Esophagus squamous epithelium (tissue), 5 donors: ENCODE measurements around the gene PLEKHH2. TPM values are rescaled to one million over a fixed set of nuclear protein-coding genes. Genes with fewer than 3 reads are reported as not detected.

ENCODE experiments used
- DNase-seq: peaks from one replicate; lab custom pipeline; 2025; lab: John Stamatoyannopoulos, UW
- H3K27ac ChIP-seq, 4 donors: fragments of 200-600 bp; sonication (generic); one replicate each; pipeline ENCODE4 v1.5.1; 2016 to 2019; ENCODE audit warnings: mild to moderate bottlenecking in 1 of 4
- H3K27me3 ChIP-seq, 4 donors: fragments of 200-600 bp; sonication (generic); 1 replicate in 3 of 4; 2 replicates in 1 of 4; pipeline versions ENCODE4 v1.5.1 to v1.6.0; 2017 to 2021; ENCODE audit warnings: antibody characterized with exemption in 1 of 4
- H3K36me3 ChIP-seq, 3 donors: fragments of 200-600 bp; sonication (generic); one replicate each; pipeline ENCODE4 v1.5.1; 2016 to 2019
- H3K4me1 ChIP-seq, 3 donors: fragments of 200-600 bp; sonication (generic); one replicate each; pipeline ENCODE4 v1.5.1; 2017 to 2019
- H3K4me3 ChIP-seq, 4 donors: fragments of 200-600 bp; sonication (generic); 1 replicate in 3 of 4; 2 replicates in 1 of 4; pipeline ENCODE4 v1.5.1; 2016 to 2019; ENCODE audit warnings: mild to moderate bottlenecking in 2 of 4, moderate library complexity in 1 of 4
- H3K9me3 ChIP-seq, 3 donors: fragments of 200-600 bp; sonication (generic); one replicate each; pipeline ENCODE4 v1.5.1; 2016 to 2019
- CTCF ChIP-seq, 6 experiments: fragments of 450-650 bp in 4 of 6; fragments of 200-600 bp in 2 of 6; sonication (generic) in 2 of 6; IDR thresholded peaks; one replicate each; pipeline ENCODE4 v1.5.1; 2016 to 2019; ENCODE audit warnings: antibody characterized with exemption in 6 of 6, mild to moderate bottlenecking in 4 of 6, moderate library complexity in 4 of 6
- POLR2A ChIP-seq, 4 donors: fragments of 450-650 bp; IDR thresholded peaks; one replicate each; pipeline ENCODE4 v1.6.1; 2017; ENCODE audit warnings: antibody characterized with exemption in 4 of 4, mild to moderate bottlenecking in 4 of 4, moderate library complexity in 3 of 4
- WGBS, 2 donors: methylation state at CpG; one replicate each; pipeline ENCODE4 v1.1.5; 2018; 5-methylcytosine and 5-hydroxymethylcytosine counted together
- intact Hi-C: fragments of 100-400 bp; cut with DNase I; formaldehyde crosslinking; loops from one replicate; pipeline ENCODE4 v1.15.0; 2022
- total RNA-seq, 4 donors: library from RNA; depleted of rRNA; stranded (reverse); fragments of >200 nt; gene quantifications; one replicate each; pipeline ENCODE4 v1.1.0, GENCODE V29; 2016
- donor health status: DM: yes; HTN: yes; CAD: no.

PLEKHH2 gene
- 10 to 100 TPM in 2 of 4 donors, 1 to 10 TPM in 2; 1.7 to 25.7 (median 8.3) TPM for total RNA-seq

GRCh38 chr2:43637030-43637803, at the start of gene PLEKHH2:
PLEKHH2 (plus strand) TSS chr2:43637260; CDS start chr2:43644674, 7,414 bp downstream.
- TF ChIP-seq POLR2A (IDR thresholded peaks at IDR 0.05) (peak in 2 of 4 donors; percentile 78 to 80), CTCF (IDR thresholded peaks at IDR 0.05) (no peak)
- DNase-seq: peak; percentile 27
- Histone ChIP-seq H3K4me3 (peak within 1 kb of the TSS; percentile 67 to 96 (median 82)), H3K9me3 (no peaks in the 10 kb centered on the region), H3K4me1 (peaks cover 0 to 38% (median 12%) of the 10 kb centered on the region in 3 donors), H3K27ac (peak within 1 kb of the TSS; percentile 71 to 92 (median 86)), H3K36me3 (no peaks in the 10 kb centered on the region), H3K27me3 (peaks cover 0 to 12% (median 0%) of the 10 kb centered on the region in 4 donors)
- 0% methylated on average over 5 to 12 of the region's 75 CpGs for WGBS, 2 donors
- intact Hi-C loops: no loop called here

- intact Hi-C loops: no loop called here
Measured at GRCh38 chr2:43592443-43592842, 44.6 kb upstream of the PLEKHH2 start.

GRCh38 chr2:43593254-43593653, 43.8 kb upstream of the PLEKHH2 start:
- H3K27ac ChIP-seq: no peak overlapping the region
- H3K9me3 ChIP-seq: no peaks in the 10 kb centered on the region
- TF ChIP-seq CTCF (IDR thresholded peaks at IDR 0.05): no peak
- no peak for TF ChIP-seq POLR2A (IDR thresholded peaks at IDR 0.05)
- H3K36me3 ChIP-seq: peaks cover 3 to 42% (median 3%) of the 10 kb centered on the region in 3 donors
- intact Hi-C loops: no loop called here
- DNase-seq: no peak
- 81 to 86% methylated on average over 3 of the region's 3 CpGs for WGBS, 2 donors
- H3K4me1 ChIP-seq: peaks cover 10 to 25% (median 13%) of the 10 kb centered on the region in 3 donors
- H3K4me3 ChIP-seq: no peak overlapping the region
- no peaks in the 10 kb centered on the region for H3K27me3 ChIP-seq

More at GRCh38 chr2:43592443-43592842, 44.6 kb upstream of the PLEKHH2 start:
- peaks cover 3 to 50% (median 3%) of the 10 kb centered on the region in 3 donors for H3K36me3 ChIP-seq
- TF ChIP-seq CTCF (IDR thresholded peaks at IDR 0.05): no peak
- TF ChIP-seq POLR2A (IDR thresholded peaks at IDR 0.05): no peak
- no peak for DNase-seq
- no peak overlapping the region for H3K27ac ChIP-seq
- peaks cover 10 to 25% (median 13%) of the 10 kb centered on the region in 3 donors for H3K4me1 ChIP-seq
- no peak overlapping the region for H3K4me3 ChIP-seq
- H3K9me3 ChIP-seq: no peaks in the 10 kb centered on the region
- no peaks in the 10 kb centered on the region for H3K27me3 ChIP-seq

GRCh38 chr2:43594875-43595274, 42.2 kb upstream of the PLEKHH2 start:
- no peaks in the 10 kb centered on the region for H3K27me3 ChIP-seq
- H3K36me3 ChIP-seq: peaks cover 3 to 26% (median 3%) of the 10 kb centered on the region in 3 donors
- intact Hi-C loops: no loop called here
- no peak for DNase-seq
- H3K4me1 ChIP-seq: peaks cover 10 to 25% (median 13%) of the 10 kb centered on the region in 3 donors
- H3K9me3 ChIP-seq: no peaks in the 10 kb centered on the region
- WGBS, 2 donors: 82 to 89% methylated on average over 3 of the region's 3 CpGs
- peak overlapping the region; percentile 74 to 84 (median 82) for H3K4me3 ChIP-seq
- TF ChIP-seq POLR2A (IDR thresholded peaks at IDR 0.05): no peak
- no peak for TF ChIP-seq CTCF (IDR thresholded peaks at IDR 0.05)
- H3K27ac ChIP-seq: peak overlapping the region in 2 of 4 donors; percentile 87 to 93
